AG09319 (cell line): Measurements from ENCODE around the gene MRS2.

Source experiments
- DNase-seq: peaks from one replicate; pipeline ENCODE4 v3.0.0-alpha.2; 2010; ENCODE audit warnings: low read depth; ENCODE audit errors: extremely low read depth
- TF ChIP-seq, protein P1 (sequence below): IDR thresholded peaks from 2 replicates; pipeline ENCODE4 v1.5.1; 2011; ENCODE audit warnings: low read depth, mild to moderate bottlenecking, inconsistent platforms, low read length, moderate library complexity

Gene MRS2

DNA sequence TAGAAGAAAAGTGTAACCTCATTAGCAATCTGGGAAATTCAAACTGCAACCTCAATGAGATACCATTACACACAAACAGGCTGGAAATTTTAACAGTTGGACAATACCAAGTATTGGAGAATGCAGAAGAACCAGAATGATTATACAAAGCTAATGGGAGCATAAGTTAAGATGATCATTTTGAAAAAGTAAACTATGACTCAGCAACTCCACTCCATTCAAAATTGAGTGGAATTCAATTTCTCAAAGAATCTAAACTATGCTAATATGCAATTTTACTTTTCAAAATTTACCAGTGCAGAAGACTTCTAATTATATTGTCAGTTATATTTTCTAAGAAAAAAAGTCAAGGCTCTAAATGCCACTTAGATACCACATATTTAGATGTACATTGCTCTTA is 69.4 kb downstream of the MRS2 start:
- TF ChIP-seq, protein P1, sequence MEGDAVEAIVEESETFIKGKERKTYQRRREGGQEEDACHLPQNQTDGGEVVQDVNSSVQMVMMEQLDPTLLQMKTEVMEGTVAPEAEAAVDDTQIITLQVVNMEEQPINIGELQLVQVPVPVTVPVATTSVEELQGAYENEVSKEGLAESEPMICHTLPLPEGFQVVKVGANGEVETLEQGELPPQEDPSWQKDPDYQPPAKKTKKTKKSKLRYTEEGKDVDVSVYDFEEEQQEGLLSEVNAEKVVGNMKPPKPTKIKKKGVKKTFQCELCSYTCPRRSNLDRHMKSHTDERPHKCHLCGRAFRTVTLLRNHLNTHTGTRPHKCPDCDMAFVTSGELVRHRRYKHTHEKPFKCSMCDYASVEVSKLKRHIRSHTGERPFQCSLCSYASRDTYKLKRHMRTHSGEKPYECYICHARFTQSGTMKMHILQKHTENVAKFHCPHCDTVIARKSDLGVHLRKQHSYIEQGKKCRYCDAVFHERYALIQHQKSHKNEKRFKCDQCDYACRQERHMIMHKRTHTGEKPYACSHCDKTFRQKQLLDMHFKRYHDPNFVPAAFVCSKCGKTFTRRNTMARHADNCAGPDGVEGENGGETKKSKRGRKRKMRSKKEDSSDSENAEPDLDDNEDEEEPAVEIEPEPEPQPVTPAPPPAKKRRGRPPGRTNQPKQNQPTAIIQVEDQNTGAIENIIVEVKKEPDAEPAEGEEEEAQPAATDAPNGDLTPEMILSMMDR: no peak
- no peak for DNase-seq
